Measurements from ENCODE around the gene TSPAN9. TPM values are rescaled to one million over a fixed set of nuclear protein-coding genes. Genes with fewer than 3 reads are reported as not detected.

TSPAN9 gene
- total RNA-seq, 1 donor: 13.0 TPM

GRCh38 chr12:3179731-3180130 lies 102.6 kb downstream of the TSPAN9 start:
- Histone ChIP-seq H3K27me3 (ENCODE audit: insufficient read depth, low read length) (no peaks in the 10 kb centered on the region), H3K4me3 (ENCODE audit: insufficient read depth, low read length) (no peak overlapping the region), H3K27ac (ENCODE audit: low read depth, low read length) (no peak overlapping the region), H3K79me2 (ENCODE audit: insufficient read depth, low read length) (no peaks in the 10 kb centered on the region), H3K36me3 (ENCODE audit: insufficient read depth, low read length) (no peaks in the 10 kb centered on the region), H2AFZ (ENCODE audit: low read length) (no peak overlapping the region), H3K4me2 (ENCODE audit: insufficient read depth, low read length) (no peak overlapping the region), H3K9me3 (ENCODE audit: low read depth, low read length) (no peaks in the 10 kb centered on the region), H4K20me1 (ENCODE audit: insufficient read depth, low read length) (peaks cover 3% of the 10 kb centered on the region), H3K4me1 (ENCODE audit: insufficient read depth, low read length) (no peaks in the 10 kb centered on the region)
- DNase-seq (ENCODE audit: insufficient read length, low spot score, missing footprints): no peak
- TF ChIP-seq CTCF (IDR thresholded peaks at IDR 0.05; ENCODE audit: extremely low read depth, low read depth, low read length): no peak

- H3K4me3 ChIP-seq (ENCODE audit: insufficient read depth, low read length): no peak overlapping the region
- no peaks in the 10 kb centered on the region for H3K27me3 ChIP-seq (ENCODE audit: insufficient read depth, low read length)
- no peak overlapping the region for H3K4me2 ChIP-seq (ENCODE audit: insufficient read depth, low read length)
- no peak for DNase-seq (ENCODE audit: insufficient read length, low spot score, missing footprints)
- no peak for TF ChIP-seq CTCF (IDR thresholded peaks at IDR 0.05; ENCODE audit: extremely low read depth, low read depth, low read length)
- H3K4me1 ChIP-seq (ENCODE audit: insufficient read depth, low read length): no peaks in the 10 kb centered on the region
- H3K27ac ChIP-seq (ENCODE audit: low read depth, low read length): no peak overlapping the region
- no peak overlapping the region for H2AFZ ChIP-seq (ENCODE audit: low read length)
- no peaks in the 10 kb centered on the region for H3K9me3 ChIP-seq (ENCODE audit: low read depth, low read length)
- H4K20me1 ChIP-seq (ENCODE audit: insufficient read depth, low read length): peaks cover 15% of the 10 kb centered on the region
- H3K36me3 ChIP-seq (ENCODE audit: insufficient read depth, low read length): no peaks in the 10 kb centered on the region
- H3K79me2 ChIP-seq (ENCODE audit: insufficient read depth, low read length): no peaks in the 10 kb centered on the region
Observed at GRCh38 chr12:3182426-3182825, 105.2 kb downstream of the TSPAN9 start.

GRCh38 chr12:3184485-3184884 lies 107.3 kb downstream of the TSPAN9 start:
- Histone ChIP-seq H3K27ac (ENCODE audit: low read depth, low read length) (no peak overlapping the region), H3K4me3 (ENCODE audit: insufficient read depth, low read length) (no peak overlapping the region), H3K27me3 (ENCODE audit: insufficient read depth, low read length) (no peaks in the 10 kb centered on the region), H4K20me1 (ENCODE audit: insufficient read depth, low read length) (peaks cover 28% of the 10 kb centered on the region), H2AFZ (ENCODE audit: low read length) (no peak overlapping the region), H3K79me2 (ENCODE audit: insufficient read depth, low read length) (no peaks in the 10 kb centered on the region), H3K4me1 (ENCODE audit: insufficient read depth, low read length) (no peaks in the 10 kb centered on the region), H3K36me3 (ENCODE audit: insufficient read depth, low read length) (no peaks in the 10 kb centered on the region), H3K9me3 (ENCODE audit: low read depth, low read length) (no peaks in the 10 kb centered on the region), H3K4me2 (ENCODE audit: insufficient read depth, low read length) (no peak overlapping the region)
- TF ChIP-seq CTCF (IDR thresholded peaks at IDR 0.05; ENCODE audit: extremely low read depth, low read depth, low read length): no peak
- no peak for DNase-seq (ENCODE audit: insufficient read length, low spot score, missing footprints)

- DNase-seq (ENCODE audit: insufficient read length, low spot score, missing footprints): peak; percentile 71
Observed at GRCh38 chr12:3185260-3185870, 108.2 kb downstream of the TSPAN9 start.

More at GRCh38 chr12:3185260-3185870, 108.2 kb downstream of the TSPAN9 start:
- Histone ChIP-seq H3K4me2 (ENCODE audit: insufficient read depth, low read length) (no peak overlapping the region), H3K4me1 (ENCODE audit: insufficient read depth, low read length) (no peaks in the 10 kb centered on the region), H3K36me3 (ENCODE audit: insufficient read depth, low read length) (no peaks in the 10 kb centered on the region), H3K79me2 (ENCODE audit: insufficient read depth, low read length) (no peaks in the 10 kb centered on the region), H3K4me3 (ENCODE audit: insufficient read depth, low read length) (no peak overlapping the region), H3K27me3 (ENCODE audit: insufficient read depth, low read length) (peaks cover 2% of the 10 kb centered on the region), H3K27ac (ENCODE audit: low read depth, low read length) (no peak overlapping the region), H4K20me1 (ENCODE audit: insufficient read depth, low read length) (peaks cover 30% of the 10 kb centered on the region), H3K9me3 (ENCODE audit: low read depth, low read length) (no peaks in the 10 kb centered on the region), H2AFZ (ENCODE audit: low read length) (no peak overlapping the region)
- no peak for TF ChIP-seq CTCF (IDR thresholded peaks at IDR 0.05; ENCODE audit: extremely low read depth, low read depth, low read length)

Measured in osteoblast (primary cell).